WTC11 (cell line): ENCODE results near the gene RUNX2. TPM values are rescaled to one million over a fixed set of nuclear protein-coding genes. Genes with fewer than 3 reads are reported as not detected.

Experiments used
- ATAC-seq: fragments of 200-7000 bp; cut with Tn5 transposase; 2 replicates; pipeline ENCODE4 v1.10.0; 2021; ENCODE audit warnings: mild to moderate bottlenecking, moderate library complexity
- CTCF ChIA-PET: fragments of 300-600 bp; sonication (Branson Sonifier 250); formaldehyde crosslinking; loops from one replicate; lab custom pipeline; 2021; ENCODE audit warnings: antibody characterized with exemption; lab: Charles Lee
- POLR2A ChIA-PET: fragments of 350-600 bp; sonication (Branson Sonifier 250); formaldehyde crosslinking; loops from one replicate; lab custom pipeline; 2021; ENCODE audit warnings: antibody characterized with exemption; lab: Charles Lee
- DNase-seq: peaks from one replicate; pipeline ENCODE4 v3.0.0; 2021; ENCODE audit warnings: low spot score
- H3K27ac Mint-ChIP-seq: 2 replicates; pipeline ENCODE4 v1.8.0; 2021; ENCODE audit warnings: mixed read lengths
- H3K27me3 Mint-ChIP-seq: 2 replicates; pipeline ENCODE4 v1.8.0; 2021; ENCODE audit warnings: low read depth, mild to moderate bottlenecking, moderate library complexity, mixed read lengths
- H3K36me3 Mint-ChIP-seq: 2 replicates; pipeline ENCODE4 v1.8.0; 2021; ENCODE audit warnings: mixed read lengths
- H3K4me1 Mint-ChIP-seq: 2 replicates; pipeline ENCODE4 v1.8.0; 2022; ENCODE audit warnings: mixed read lengths
- H3K4me3 Mint-ChIP-seq: 2 replicates; pipeline ENCODE4 v1.8.0; 2021; ENCODE audit warnings: mild to moderate bottlenecking, moderate library complexity, mixed read lengths
- H3K9me3 Mint-ChIP-seq: 2 replicates; pipeline ENCODE4 v1.8.0; 2021; ENCODE audit warnings: mixed read lengths
- CREB1 ChIP-seq: sonication (generic); formaldehyde crosslinking; IDR thresholded peaks from 2 replicates; pipeline ENCODE4 v1.8.0; 2023; ENCODE audit warnings: mild to moderate bottlenecking, missing genetic modification reagents
- EMX1 ChIP-seq: fragments of 250-450 bp; sonication (Bioruptor Pico); IDR thresholded peaks from 2 replicates; pipeline ENCODE4 v1.8.0; 2021; ENCODE audit warnings: mild to moderate bottlenecking
- FOXK1 ChIP-seq: sonication (generic); formaldehyde crosslinking; IDR thresholded peaks from 2 replicates; pipeline ENCODE4 v1.8.0; 2022; ENCODE audit warnings: mild to moderate bottlenecking, moderate library complexity, missing genetic modification reagents
- GABPB1 ChIP-seq: sonication (generic); formaldehyde crosslinking; IDR thresholded peaks from 2 replicates; pipeline ENCODE4 v1.8.1; 2023; ENCODE audit warnings: mild to moderate bottlenecking, missing genetic modification reagents
- JUN ChIP-seq: sonication (generic); formaldehyde crosslinking; IDR thresholded peaks from 2 replicates; pipeline ENCODE4 v1.8.0; 2023; ENCODE audit warnings: mild to moderate bottlenecking, missing genetic modification reagents
- MYBL2 ChIP-seq: sonication (generic); formaldehyde crosslinking; IDR thresholded peaks from 2 replicates; pipeline ENCODE4 v1.8.1; 2023; ENCODE audit warnings: mild to moderate bottlenecking, moderate library complexity, missing genetic modification reagents
- NFE2L1 ChIP-seq: sonication (generic); formaldehyde crosslinking; IDR thresholded peaks from 2 replicates; pipeline ENCODE4 v1.8.1; 2023; ENCODE audit warnings: missing genetic modification reagents
- NFYB ChIP-seq: sonication (generic); formaldehyde crosslinking; conservative IDR thresholded peaks from 2 replicates; pipeline ENCODE4 v1.8.0; 2022; ENCODE audit warnings: low read depth, missing genetic modification reagents
- NR2C2 ChIP-seq: sonication (generic); formaldehyde crosslinking; IDR thresholded peaks from 2 replicates; pipeline ENCODE4 v1.8.0; 2022; ENCODE audit warnings: mild to moderate bottlenecking, missing genetic modification reagents
- SMAD4 ChIP-seq: sonication (generic); formaldehyde crosslinking; IDR thresholded peaks from 2 replicates; pipeline ENCODE4 v1.8.0; 2022; ENCODE audit warnings: mild to moderate bottlenecking, missing genetic modification reagents
- TEAD1 ChIP-seq: sonication (generic); formaldehyde crosslinking; IDR thresholded peaks from 2 replicates; pipeline ENCODE4 v1.8.0; 2022; ENCODE audit warnings: mild to moderate bottlenecking, missing genetic modification reagents
- ZNF219 ChIP-seq: sonication (generic); formaldehyde crosslinking; IDR thresholded peaks from 2 replicates; pipeline ENCODE4 v1.8.0; 2023; ENCODE audit warnings: missing genetic modification reagents, mild to moderate bottlenecking, borderline replicate concordance
- ZNF317 ChIP-seq: sonication (generic); formaldehyde crosslinking; IDR thresholded peaks from 2 replicates; pipeline ENCODE4 v1.8.1; 2023; ENCODE audit warnings: low read depth, mild to moderate bottlenecking, moderate library complexity, missing genetic modification reagents, borderline replicate concordance
- ZNF416 ChIP-seq: fragments of 250-450 bp; sonication (Bioruptor Pico); IDR thresholded peaks from 2 replicates; pipeline ENCODE4 v1.9.0; 2021; ENCODE audit warnings: mild to moderate bottlenecking, inconsistent platforms
- ZNF423 ChIP-seq: fragments of 250-450 bp; sonication (Bioruptor Pico); IDR thresholded peaks from 2 replicates; pipeline ENCODE4 v2.1.2; 2022; ENCODE audit warnings: mild to moderate bottlenecking, moderate library complexity
- total RNA-seq: library from RNA; stranded (reverse); gene quantifications from 3 replicates; pipeline ENCODE4 v1.2.3, GENCODE V29; 2021
- TF ChIP-seq, protein P1 (sequence below): fragments of 200-600 bp; IDR thresholded peaks from 2 replicates; pipeline ENCODE4 v1.8.0; 2022; ENCODE audit warnings: antibody characterized with exemption
- TF ChIP-seq, protein P2 (sequence below): sonication (generic); formaldehyde crosslinking; IDR thresholded peaks from 2 replicates; pipeline ENCODE4 v1.8.0; 2022; ENCODE audit warnings: missing genetic modification reagents
- TF ChIP-seq, protein P3 (sequence below): sonication (generic); formaldehyde crosslinking; IDR thresholded peaks from 2 replicates; pipeline ENCODE4 v1.8.1; 2022; ENCODE audit warnings: mild to moderate bottlenecking, moderate library complexity, missing genetic modification reagents
- TF ChIP-seq, protein P4 (sequence below): sonication (generic); formaldehyde crosslinking; IDR thresholded peaks from 2 replicates; pipeline ENCODE4 v1.8.0; 2022; ENCODE audit warnings: mild to moderate bottlenecking, missing genetic modification reagents
- TF ChIP-seq, protein P5 (sequence below): sonication (generic); formaldehyde crosslinking; IDR thresholded peaks from 2 replicates; pipeline ENCODE4 v1.8.1; 2022; ENCODE audit warnings: low read depth, mild to moderate bottlenecking, moderate library complexity, missing genetic modification reagents, borderline replicate concordance
- TF ChIP-seq, protein P6 (sequence below): fragments of 250-450 bp; sonication (Bioruptor Pico); IDR thresholded peaks from 2 replicates; pipeline ENCODE4 v1.9.0; 2021; ENCODE audit warnings: moderate library complexity, mild to moderate bottlenecking, inconsistent platforms, borderline replicate concordance
- TF ChIP-seq, protein P7 (sequence below): fragments of 250-450 bp; sonication (Bioruptor Pico); IDR thresholded peaks from 2 replicates; pipeline ENCODE4 v1.9.0; 2021; ENCODE audit warnings: mild to moderate bottlenecking, borderline replicate concordance

Gene RUNX2
- total RNA-seq, 1 experiment from 2014 or later, result 0.28 TPM

DNA sequence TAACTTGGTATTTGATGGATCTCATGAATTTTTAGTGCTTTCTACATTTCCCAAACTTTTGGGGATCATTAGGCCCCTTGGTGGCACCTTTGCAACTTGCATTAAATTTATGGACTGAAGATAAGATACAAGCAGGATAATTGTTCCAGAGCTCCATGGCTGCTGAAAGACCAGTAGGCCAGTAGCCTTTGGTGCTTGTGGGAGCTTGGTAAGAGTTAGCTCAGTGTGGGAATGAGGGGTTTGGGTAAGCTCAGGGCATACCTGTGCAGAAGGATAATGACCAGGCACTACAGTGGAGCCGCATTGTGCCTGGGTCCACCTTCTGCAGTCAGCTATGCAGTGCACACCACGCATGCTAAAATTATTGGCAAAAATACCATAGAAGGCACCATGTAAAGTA lies 290.1 kb downstream of the RUNX2 start:
- Mint-ChIP-seq H3K27ac (no peak overlapping the region), H3K4me1 (peaks cover 12% of the 10 kb centered on the region), H3K27me3 (no peaks in the 10 kb centered on the region), H3K4me3 (no peak overlapping the region), H3K9me3 (no peaks in the 10 kb centered on the region), H3K36me3 (no peaks in the 10 kb centered on the region)
- ATAC-seq (no peak), DNase-seq (no peak)
- TF ChIP-seq GABPB1 (no peak), TEAD1 (CRISPR knock-in tag) (no peak), ZNF423 (CRISPR knock-in tag) (no peak), EMX1 (CRISPR knock-in tag) (no peak), ZNF317 (CRISPR knock-in tag) (no peak), SMAD4 (CRISPR knock-in tag) (no peak), ZNF219 (CRISPR knock-in tag) (no peak)
- TF ChIP-seq, protein P1, sequence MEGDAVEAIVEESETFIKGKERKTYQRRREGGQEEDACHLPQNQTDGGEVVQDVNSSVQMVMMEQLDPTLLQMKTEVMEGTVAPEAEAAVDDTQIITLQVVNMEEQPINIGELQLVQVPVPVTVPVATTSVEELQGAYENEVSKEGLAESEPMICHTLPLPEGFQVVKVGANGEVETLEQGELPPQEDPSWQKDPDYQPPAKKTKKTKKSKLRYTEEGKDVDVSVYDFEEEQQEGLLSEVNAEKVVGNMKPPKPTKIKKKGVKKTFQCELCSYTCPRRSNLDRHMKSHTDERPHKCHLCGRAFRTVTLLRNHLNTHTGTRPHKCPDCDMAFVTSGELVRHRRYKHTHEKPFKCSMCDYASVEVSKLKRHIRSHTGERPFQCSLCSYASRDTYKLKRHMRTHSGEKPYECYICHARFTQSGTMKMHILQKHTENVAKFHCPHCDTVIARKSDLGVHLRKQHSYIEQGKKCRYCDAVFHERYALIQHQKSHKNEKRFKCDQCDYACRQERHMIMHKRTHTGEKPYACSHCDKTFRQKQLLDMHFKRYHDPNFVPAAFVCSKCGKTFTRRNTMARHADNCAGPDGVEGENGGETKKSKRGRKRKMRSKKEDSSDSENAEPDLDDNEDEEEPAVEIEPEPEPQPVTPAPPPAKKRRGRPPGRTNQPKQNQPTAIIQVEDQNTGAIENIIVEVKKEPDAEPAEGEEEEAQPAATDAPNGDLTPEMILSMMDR, result no peak
- TF ChIP-seq, protein P2, sequence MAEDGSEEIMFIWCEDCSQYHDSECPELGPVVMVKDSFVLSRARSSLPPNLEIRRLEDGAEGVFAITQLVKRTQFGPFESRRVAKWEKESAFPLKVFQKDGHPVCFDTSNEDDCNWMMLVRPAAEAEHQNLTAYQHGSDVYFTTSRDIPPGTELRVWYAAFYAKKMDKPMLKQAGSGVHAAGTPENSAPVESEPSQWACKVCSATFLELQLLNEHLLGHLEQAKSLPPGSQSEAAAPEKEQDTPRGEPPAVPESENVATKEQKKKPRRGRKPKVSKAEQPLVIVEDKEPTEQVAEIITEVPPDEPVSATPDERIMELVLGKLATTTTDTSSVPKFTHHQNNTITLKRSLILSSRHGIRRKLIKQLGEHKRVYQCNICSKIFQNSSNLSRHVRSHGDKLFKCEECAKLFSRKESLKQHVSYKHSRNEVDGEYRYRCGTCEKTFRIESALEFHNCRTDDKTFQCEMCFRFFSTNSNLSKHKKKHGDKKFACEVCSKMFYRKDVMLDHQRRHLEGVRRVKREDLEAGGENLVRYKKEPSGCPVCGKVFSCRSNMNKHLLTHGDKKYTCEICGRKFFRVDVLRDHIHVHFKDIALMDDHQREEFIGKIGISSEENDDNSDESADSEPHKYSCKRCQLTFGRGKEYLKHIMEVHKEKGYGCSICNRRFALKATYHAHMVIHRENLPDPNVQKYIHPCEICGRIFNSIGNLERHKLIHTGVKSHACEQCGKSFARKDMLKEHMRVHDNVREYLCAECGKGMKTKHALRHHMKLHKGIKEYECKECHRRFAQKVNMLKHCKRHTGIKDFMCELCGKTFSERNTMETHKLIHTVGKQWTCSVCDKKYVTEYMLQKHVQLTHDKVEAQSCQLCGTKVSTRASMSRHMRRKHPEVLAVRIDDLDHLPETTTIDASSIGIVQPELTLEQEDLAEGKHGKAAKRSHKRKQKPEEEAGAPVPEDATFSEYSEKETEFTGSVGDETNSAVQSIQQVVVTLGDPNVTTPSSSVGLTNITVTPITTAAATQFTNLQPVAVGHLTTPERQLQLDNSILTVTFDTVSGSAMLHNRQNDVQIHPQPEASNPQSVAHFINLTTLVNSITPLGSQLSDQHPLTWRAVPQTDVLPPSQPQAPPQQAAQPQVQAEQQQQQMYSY (CRISPR knock-in tag), result no peak
- TF ChIP-seq, protein P3, sequence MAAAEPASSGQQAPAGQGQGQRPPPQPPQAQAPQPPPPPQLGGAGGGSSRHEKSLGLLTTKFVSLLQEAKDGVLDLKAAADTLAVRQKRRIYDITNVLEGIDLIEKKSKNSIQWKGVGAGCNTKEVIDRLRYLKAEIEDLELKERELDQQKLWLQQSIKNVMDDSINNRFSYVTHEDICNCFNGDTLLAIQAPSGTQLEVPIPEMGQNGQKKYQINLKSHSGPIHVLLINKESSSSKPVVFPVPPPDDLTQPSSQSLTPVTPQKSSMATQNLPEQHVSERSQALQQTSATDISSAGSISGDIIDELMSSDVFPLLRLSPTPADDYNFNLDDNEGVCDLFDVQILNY, result no peak
- TF ChIP-seq, protein P4, sequence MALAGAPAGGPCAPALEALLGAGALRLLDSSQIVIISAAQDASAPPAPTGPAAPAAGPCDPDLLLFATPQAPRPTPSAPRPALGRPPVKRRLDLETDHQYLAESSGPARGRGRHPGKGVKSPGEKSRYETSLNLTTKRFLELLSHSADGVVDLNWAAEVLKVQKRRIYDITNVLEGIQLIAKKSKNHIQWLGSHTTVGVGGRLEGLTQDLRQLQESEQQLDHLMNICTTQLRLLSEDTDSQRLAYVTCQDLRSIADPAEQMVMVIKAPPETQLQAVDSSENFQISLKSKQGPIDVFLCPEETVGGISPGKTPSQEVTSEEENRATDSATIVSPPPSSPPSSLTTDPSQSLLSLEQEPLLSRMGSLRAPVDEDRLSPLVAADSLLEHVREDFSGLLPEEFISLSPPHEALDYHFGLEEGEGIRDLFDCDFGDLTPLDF (CRISPR knock-in tag), result no peak
- TF ChIP-seq, protein P5, sequence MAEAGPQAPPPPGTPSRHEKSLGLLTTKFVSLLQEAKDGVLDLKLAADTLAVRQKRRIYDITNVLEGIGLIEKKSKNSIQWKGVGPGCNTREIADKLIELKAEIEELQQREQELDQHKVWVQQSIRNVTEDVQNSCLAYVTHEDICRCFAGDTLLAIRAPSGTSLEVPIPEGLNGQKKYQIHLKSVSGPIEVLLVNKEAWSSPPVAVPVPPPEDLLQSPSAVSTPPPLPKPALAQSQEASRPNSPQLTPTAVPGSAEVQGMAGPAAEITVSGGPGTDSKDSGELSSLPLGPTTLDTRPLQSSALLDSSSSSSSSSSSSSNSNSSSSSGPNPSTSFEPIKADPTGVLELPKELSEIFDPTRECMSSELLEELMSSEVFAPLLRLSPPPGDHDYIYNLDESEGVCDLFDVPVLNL (CRISPR knock-in tag), result no peak
- TF ChIP-seq, protein P6, sequence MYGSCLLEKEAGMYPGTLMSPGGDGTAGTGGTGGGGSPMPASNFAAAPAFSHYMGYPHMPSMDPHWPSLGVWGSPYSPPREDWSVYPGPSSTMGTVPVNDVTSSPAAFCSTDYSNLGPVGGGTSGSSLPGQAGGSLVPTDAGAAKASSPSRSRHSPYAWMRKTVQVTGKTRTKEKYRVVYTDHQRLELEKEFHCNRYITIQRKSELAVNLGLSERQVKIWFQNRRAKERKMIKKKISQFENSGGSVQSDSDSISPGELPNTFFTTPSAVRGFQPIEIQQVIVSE (CRISPR knock-in tag), result no peak
- POLR2A ChIA-PET, result interaction anchor here (0.7 kb wide), 1 partner anchor 255 kb away, joined by 3 read pairs; no protein-coding TSS in a partner anchor
- CTCF ChIA-PET, result interaction anchor here (1.4 kb wide), 1 partner anchor 117 kb away, joined by 4 read pairs; no protein-coding TSS in a partner anchor

DNA sequence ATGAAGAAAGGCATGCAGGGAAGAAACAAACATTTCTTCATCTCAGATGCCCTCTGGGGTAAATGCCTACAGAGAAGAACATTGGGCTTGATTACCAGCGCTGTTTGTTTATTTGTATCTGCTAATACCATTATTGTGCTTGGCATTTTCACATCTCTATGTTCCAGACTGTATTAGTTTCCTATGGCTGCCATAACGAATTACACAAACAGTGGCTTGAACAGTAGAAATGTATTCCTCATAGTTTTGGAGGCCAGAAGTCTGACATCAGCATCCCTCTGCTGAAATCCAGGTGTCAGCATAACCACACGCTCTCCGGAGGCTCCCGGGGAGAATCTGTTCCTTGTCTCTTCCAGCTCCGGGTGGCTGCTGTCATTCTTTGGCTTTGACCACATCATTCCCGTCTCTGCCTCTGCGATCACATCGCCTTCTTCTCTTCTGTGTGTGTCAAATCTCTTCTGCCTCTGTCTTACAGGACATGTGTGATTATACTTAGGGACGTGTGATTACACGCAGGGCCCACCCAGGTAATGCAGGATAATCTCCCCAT lies 291.2 kb downstream of the RUNX2 start:
- DNase-seq, result no peak
- no peak overlapping the region for H3K27ac Mint-ChIP-seq
- peaks cover 12% of the 10 kb centered on the region for H3K4me1 Mint-ChIP-seq
- ChIA-PET CTCF (no interaction called here), POLR2A (no interaction called here)
- H3K27me3 Mint-ChIP-seq, result no peaks in the 10 kb centered on the region
- H3K4me3 Mint-ChIP-seq, result no peak overlapping the region
- H3K36me3 Mint-ChIP-seq, result no peaks in the 10 kb centered on the region
- no peaks in the 10 kb centered on the region for H3K9me3 Mint-ChIP-seq
- ATAC-seq, result no peak
- TF ChIP-seq TEAD1 (CRISPR knock-in tag) (no peak), FOXK1 (CRISPR knock-in tag) (no peak), CREB1 (CRISPR knock-in tag) (no peak), MYBL2 (CRISPR knock-in tag) (no peak), SMAD4 (CRISPR knock-in tag) (no peak), NR2C2 (CRISPR knock-in tag) (no peak), NFYB (CRISPR knock-in tag) (no peak), ZNF416 (CRISPR knock-in tag) (no peak), ZNF219 (CRISPR knock-in tag) (no peak), NFE2L1 (CRISPR knock-in tag) (no peak), JUN (CRISPR knock-in tag) (no peak)
- TF ChIP-seq, protein P7, sequence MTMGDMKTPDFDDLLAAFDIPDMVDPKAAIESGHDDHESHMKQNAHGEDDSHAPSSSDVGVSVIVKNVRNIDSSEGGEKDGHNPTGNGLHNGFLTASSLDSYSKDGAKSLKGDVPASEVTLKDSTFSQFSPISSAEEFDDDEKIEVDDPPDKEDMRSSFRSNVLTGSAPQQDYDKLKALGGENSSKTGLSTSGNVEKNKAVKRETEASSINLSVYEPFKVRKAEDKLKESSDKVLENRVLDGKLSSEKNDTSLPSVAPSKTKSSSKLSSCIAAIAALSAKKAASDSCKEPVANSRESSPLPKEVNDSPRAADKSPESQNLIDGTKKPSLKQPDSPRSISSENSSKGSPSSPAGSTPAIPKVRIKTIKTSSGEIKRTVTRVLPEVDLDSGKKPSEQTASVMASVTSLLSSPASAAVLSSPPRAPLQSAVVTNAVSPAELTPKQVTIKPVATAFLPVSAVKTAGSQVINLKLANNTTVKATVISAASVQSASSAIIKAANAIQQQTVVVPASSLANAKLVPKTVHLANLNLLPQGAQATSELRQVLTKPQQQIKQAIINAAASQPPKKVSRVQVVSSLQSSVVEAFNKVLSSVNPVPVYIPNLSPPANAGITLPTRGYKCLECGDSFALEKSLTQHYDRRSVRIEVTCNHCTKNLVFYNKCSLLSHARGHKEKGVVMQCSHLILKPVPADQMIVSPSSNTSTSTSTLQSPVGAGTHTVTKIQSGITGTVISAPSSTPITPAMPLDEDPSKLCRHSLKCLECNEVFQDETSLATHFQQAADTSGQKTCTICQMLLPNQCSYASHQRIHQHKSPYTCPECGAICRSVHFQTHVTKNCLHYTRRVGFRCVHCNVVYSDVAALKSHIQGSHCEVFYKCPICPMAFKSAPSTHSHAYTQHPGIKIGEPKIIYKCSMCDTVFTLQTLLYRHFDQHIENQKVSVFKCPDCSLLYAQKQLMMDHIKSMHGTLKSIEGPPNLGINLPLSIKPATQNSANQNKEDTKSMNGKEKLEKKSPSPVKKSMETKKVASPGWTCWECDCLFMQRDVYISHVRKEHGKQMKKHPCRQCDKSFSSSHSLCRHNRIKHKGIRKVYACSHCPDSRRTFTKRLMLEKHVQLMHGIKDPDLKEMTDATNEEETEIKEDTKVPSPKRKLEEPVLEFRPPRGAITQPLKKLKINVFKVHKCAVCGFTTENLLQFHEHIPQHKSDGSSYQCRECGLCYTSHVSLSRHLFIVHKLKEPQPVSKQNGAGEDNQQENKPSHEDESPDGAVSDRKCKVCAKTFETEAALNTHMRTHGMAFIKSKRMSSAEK, result no peak
